ENCODE measurements around the gene DCTN5. TPM values are rescaled to one million over a fixed set of nuclear protein-coding genes. Genes with fewer than 3 reads are reported as not detected.

Gene DCTN5
- total RNA-seq, 3 donors from 2014 or later (not counting 1 experiment from before 2014, with no cell fraction given): 60.7 to 72.1 (median 65.8) TPM

DNA sequence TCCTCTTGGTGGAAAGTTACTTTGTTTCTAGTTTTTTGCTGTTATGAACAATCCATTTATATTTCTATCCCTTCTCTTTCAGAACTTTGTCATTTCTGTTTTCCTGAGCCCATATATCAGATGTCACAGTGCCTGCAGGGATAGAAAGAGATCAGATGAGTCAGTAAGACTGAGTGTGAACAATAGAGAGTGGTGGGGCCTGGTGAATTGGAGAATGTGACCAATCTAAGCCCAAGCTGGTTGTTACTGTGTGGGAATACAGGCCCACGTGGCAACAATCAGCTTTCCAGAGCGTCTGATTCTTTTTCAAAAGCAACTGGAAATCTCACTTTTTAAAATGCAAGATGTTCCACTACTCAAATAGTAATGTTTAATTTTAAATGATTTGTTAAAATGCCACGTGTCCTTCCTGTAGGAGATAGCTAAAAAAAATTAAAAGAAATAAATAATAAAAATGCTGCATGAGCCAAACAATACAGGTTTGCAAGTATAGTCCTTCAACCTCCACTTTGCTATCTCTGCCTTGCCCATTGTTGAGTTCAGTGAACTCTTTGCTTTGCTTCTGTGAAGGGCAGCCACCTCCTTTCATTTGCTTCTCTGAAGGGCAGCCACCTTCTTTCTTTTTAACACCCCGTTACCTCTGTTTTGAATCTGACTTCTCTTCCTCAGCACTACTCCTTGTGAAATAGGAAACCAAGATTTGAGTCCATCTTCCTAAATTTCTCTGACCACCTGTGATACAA lies 9.6 kb downstream of the DCTN5 start:
- Mint-ChIP-seq H3K36me3 (peaks cover 15% of the 10 kb centered on the region), H3K27me3 (ENCODE audit: low read depth in 2 of 2) (no peaks in the 10 kb centered on the region), H3K4me3 (no peak overlapping the region), H3K9me3 (no peaks in the 10 kb centered on the region), H3K4me1 (peaks cover 18 to 29% of the 10 kb centered on the region in 2 donors), H3K27ac (peak overlapping the region in 1 of 2 donors; percentile 21)
- DNase-seq (no peak), ATAC-seq (no peak)
- Histone ChIP-seq H3K27me3 (ENCODE audit: control insufficient read depth, insufficient read depth, low read length) (no peaks in the 10 kb centered on the region), H3K27ac (ENCODE audit: low read length) (no peak overlapping the region), H3K36me3 (ENCODE audit: control insufficient read depth, insufficient read depth, low read length) (peaks cover 29% of the 10 kb centered on the region), H3K4me3 (ENCODE audit: low read length) (no peak overlapping the region), H3K9me3 (ENCODE audit: control insufficient read depth, insufficient read depth, low read length) (no peaks in the 10 kb centered on the region), H3K4me1 (ENCODE audit: control insufficient read depth, insufficient read depth, low read length) (no peaks in the 10 kb centered on the region)
- TF ChIP-seq CTCF (IDR thresholded peaks at IDR 0.05): no peak
- intact Hi-C loops (cut with micrococcal nuclease): no loop called here
- 70% methylated on average over 3 of the region's 4 CpGs for WGBS (ENCODE audit: insufficient coverage)

GRCh38 chr16:23651943-23652468 lies 10.7 kb downstream of the DCTN5 start:
- no peaks in the 10 kb centered on the region for H3K4me1 ChIP-seq (ENCODE audit: control insufficient read depth, insufficient read depth, low read length)
- Mint-ChIP-seq H3K27ac (no peak overlapping the region), H3K4me1 (peaks cover 7 to 27% of the 10 kb centered on the region in 2 donors), H3K36me3 (peaks cover 8% of the 10 kb centered on the region), H3K9me3 (no peaks in the 10 kb centered on the region), H3K4me3 (no peak overlapping the region), H3K27me3 (ENCODE audit: low read depth in 2 of 2) (no peaks in the 10 kb centered on the region)
- H3K4me3 ChIP-seq (ENCODE audit: low read length): no peak overlapping the region
- intact Hi-C loops (cut with micrococcal nuclease): no loop called here
- no peaks in the 10 kb centered on the region for H3K27me3 ChIP-seq (ENCODE audit: control insufficient read depth, insufficient read depth, low read length)
- H3K9me3 ChIP-seq (ENCODE audit: control insufficient read depth, insufficient read depth, low read length): no peaks in the 10 kb centered on the region
- H3K27ac ChIP-seq (ENCODE audit: low read length): no peak overlapping the region
- DNase-seq: no peak
- TF ChIP-seq CTCF (IDR thresholded peaks at IDR 0.05): no peak
- H3K36me3 ChIP-seq (ENCODE audit: control insufficient read depth, insufficient read depth, low read length): peaks cover 26% of the 10 kb centered on the region
- 87% methylated on average over 3 of the region's 4 CpGs for WGBS (ENCODE audit: insufficient coverage)
- no peak for ATAC-seq

GRCh38 chr16:23663918-23664317 lies 22.7 kb downstream of the DCTN5 start:
- no peak for DNase-seq
- Mint-ChIP-seq H3K36me3 (peaks cover 48% of the 10 kb centered on the region), H3K9me3 (no peaks in the 10 kb centered on the region), H3K4me1 (peaks cover 2 to 8% of the 10 kb centered on the region in 2 donors), H3K27ac (no peak overlapping the region), H3K27me3 (ENCODE audit: low read depth in 2 of 2) (no peaks in the 10 kb centered on the region), H3K4me3 (no peak overlapping the region)
- 80% methylated on average over 2 of the region's 2 CpGs for WGBS (ENCODE audit: insufficient coverage)
- no peak overlapping the region for H3K4me3 ChIP-seq (ENCODE audit: low read length)
- H3K27ac ChIP-seq (ENCODE audit: low read length): no peak overlapping the region
- H3K9me3 ChIP-seq (ENCODE audit: control insufficient read depth, insufficient read depth, low read length): no peaks in the 10 kb centered on the region
- ATAC-seq: no peak
- H3K4me1 ChIP-seq (ENCODE audit: control insufficient read depth, insufficient read depth, low read length): no peaks in the 10 kb centered on the region
- intact Hi-C loops (cut with micrococcal nuclease): no loop called here
- no peak for TF ChIP-seq CTCF (IDR thresholded peaks at IDR 0.05)
- no peaks in the 10 kb centered on the region for H3K27me3 ChIP-seq (ENCODE audit: control insufficient read depth, insufficient read depth, low read length)
- peaks cover 91% of the 10 kb centered on the region for H3K36me3 ChIP-seq (ENCODE audit: control insufficient read depth, insufficient read depth, low read length)

Measured in natural killer cell (primary cell).